ENCODE data around the gene ITPKB. TPM values are rescaled to one million over a fixed set of nuclear protein-coding genes. Genes with fewer than 3 reads are reported as not detected.
"Not testable (repeated sequence)": the region's sequence is repeated elsewhere in the genome, so short reads cannot be mapped to it uniquely, and the experiment has no call there.

ITPKB gene
- total and polyA plus RNA-seq, 2 of the 13 experiments (the other 11 are each of a cell fraction or from before 2014, with no cell fraction given) = not detected

GRCh38 chr1:226772446-226773139 is 33.5 kb upstream of the ITPKB start (continued):
- no peak for TF ChIP-seq IKZF4 (CRISPR knock-in tag; IDR thresholded peaks at IDR 0.05; ENCODE audit: borderline replicate concordance, low read depth, not compliant biosample characterization)
- TF ChIP-seq ZNF33A (CRISPR knock-in tag; IDR thresholded peaks at IDR 0.05; ENCODE audit: borderline replicate concordance) = no peak
- TF ChIP-seq PHF8 (CRISPR knock-in tag; IDR thresholded peaks at IDR 0.05) = no peak
- TF ChIP-seq HDAC2 (CRISPR knock-in tag; IDR thresholded peaks at IDR 0.05) = no peak
- no peak for TF ChIP-seq XBP1 (CRISPR knock-in tag; IDR thresholded peaks at IDR 0.05)
- TF ChIP-seq ZBTB34 (CRISPR knock-in tag; IDR thresholded peaks at IDR 0.05) = no peak
- TF ChIP-seq GABPB1 (CRISPR knock-in tag; IDR thresholded peaks at IDR 0.05) = no peak
- no peak for TF ChIP-seq PAF1 (CRISPR knock-in tag; IDR thresholded peaks at IDR 0.05)

- H3K4me2 ChIP-seq (ENCODE audit: low read depth, low read length); H2AFZ ChIP-seq (ENCODE audit: low read length); H4K20me1 ChIP-seq (ENCODE audit: insufficient read depth, low read length); CTCF ChIA-PET (ENCODE audit: low intra/inter-chr PET ratio, low total read pairs); H3K4me1 ChIP-seq (ENCODE audit: insufficient read depth, low read length); H3K4me3 ChIP-seq (replicated peaks in 1 of 3; ENCODE audit: insufficient read depth in 1 of 3, low read depth in 2 of 3, low read length in 3 of 3); ATAC-seq; in situ Hi-C loops (cut with HindIII; ENCODE audit: extremely low pct_ligation_motif_present, low pct_unique_long_range_greater_than_20kb); H3K27ac ChIP-seq (ENCODE audit: extremely low read length, insufficient read depth, low read length); H3K36me3 ChIP-seq (replicated peaks in 1 of 2; ENCODE audit: control insufficient read depth in 1 of 2, insufficient read depth in 2 of 2, low read length in 2 of 2); BruUV-seq (replicated peaks); H3K9me3 ChIP-seq (ENCODE audit: low read length); DNase-seq (ENCODE audit: low spot score); H3K79me2 ChIP-seq (ENCODE audit: insufficient read depth, low read length); POLR2A ChIA-PET; FAIRE-seq; H3K9ac ChIP-seq (ENCODE audit: insufficient read depth, low read depth, low read length); intact Hi-C loops (cut with micrococcal nuclease; ENCODE audit: unreplicated experiment): not testable (repeated sequence)
- 4% methylated on average over 3 of the region's 3 CpGs for WGBS (ENCODE audit: low lambda C conversion rate)
- peaks cover 0 to 37% of the 10 kb centered on the region in 2 experiments; a peak in 4 of 5 replicates for H3K27me3 ChIP-seq (ENCODE audit: control insufficient read depth in 1 of 2, insufficient read depth in 2 of 2, low read length in 2 of 2)
Measured at GRCh38 chr1:226767170-226767569, 28.1 kb upstream of the ITPKB start.
